Neural cell (in vitro differentiated cells): ENCODE data around the gene GJA8. TPM values are rescaled to one million over a fixed set of nuclear protein-coding genes. Genes with fewer than 3 reads are reported as not detected.

Experiments
- H2AFZ ChIP-seq: fragments of 200-600, 300-800 bp; sonication (generic), shearing (Covaris generic); 2 replicates; pipeline ENCODE4 v1.6.0; 2014; ENCODE audit warnings: low read depth, mild to moderate bottlenecking, antibody characterized with exemption, low read length, moderate library complexity
- H3F3A ChIP-seq: fragments of 200-600 bp; shearing (Covaris generic); 2 replicates; pipeline ENCODE4 v1.6.1; 2016; ENCODE audit warnings: mild to moderate bottlenecking, moderate library complexity, mixed read lengths, antibody characterized with exemption, low read length; ENCODE audit not compliant: insufficient read depth, poor library complexity, severe bottlenecking
- H3K27ac ChIP-seq: fragments of 200-600, 300-800 bp; sonication (generic), shearing (Covaris generic); 2 replicates; pipeline ENCODE4 v1.5.1; 2014; ENCODE audit warnings: mild to moderate bottlenecking, low read length, moderate library complexity
- H3K27me3 ChIP-seq: fragments of 300-800, 200-600 bp; sonication (generic), shearing (Covaris generic); 2 replicates; pipeline ENCODE4 v1.6.0; 2014; ENCODE audit warnings: mild to moderate bottlenecking, low read depth, low read length, moderate library complexity; ENCODE audit not compliant: insufficient read depth
- H3K36me3 ChIP-seq: fragments of 300-800, 200-600 bp; sonication (generic), shearing (Covaris generic); 2 replicates; pipeline ENCODE4 v1.5.1; 2014; ENCODE audit warnings: mild to moderate bottlenecking, antibody characterized with exemption, low read length, moderate library complexity; ENCODE audit not compliant: insufficient read depth
- H3K4me2 ChIP-seq: fragments of 300-800, 200-600 bp; sonication (generic), shearing (Covaris generic); 2 replicates; pipeline ENCODE4 v1.6.0; 2014; ENCODE audit warnings: mild to moderate bottlenecking, low read length
- H3K4me3 ChIP-seq: fragments of 300-800, 200-600 bp; sonication (generic), shearing (Covaris generic); 2 replicates; pipeline ENCODE4 v1.5.1; 2014; ENCODE audit warnings: mild to moderate bottlenecking, low read length, moderate library complexity
- H3K79me2 ChIP-seq: fragments of 200-600 bp; shearing (Covaris generic); replicated peaks from 2 replicates; pipeline ENCODE4 v1.6.0; 2014; ENCODE audit warnings: mild to moderate bottlenecking, low read length, moderate library complexity; ENCODE audit not compliant: insufficient read depth
- H3K9ac ChIP-seq: fragments of 300-800, 200-600 bp; sonication (generic), shearing (Covaris generic); 2 replicates; pipeline ENCODE4 v1.6.1; 2016; ENCODE audit warnings: mild to moderate bottlenecking, low read length, mixed read lengths
- H3K9me2 ChIP-seq: fragments of 200-600 bp; shearing (Covaris generic); 2 replicates; pipeline ENCODE4 v1.6.1; 2016; ENCODE audit warnings: mild to moderate bottlenecking, low read length, mixed read lengths; ENCODE audit not compliant: insufficient read depth
- H3K9me3 ChIP-seq: fragments of 200-600, 300-800 bp; sonication (generic), shearing (Covaris generic); 2 replicates; pipeline ENCODE4 v1.6.1; 2016; ENCODE audit warnings: mild to moderate bottlenecking, mixed run types, low read length, moderate library complexity, mixed read lengths
- H4K20me1 ChIP-seq: fragments of 200-600 bp; shearing (Covaris generic); 2 replicates; pipeline ENCODE4 v1.6.1; 2016; ENCODE audit warnings: mild to moderate bottlenecking, mixed run types; ENCODE audit not compliant: insufficient read depth
- CTCF ChIP-seq: fragments of 450-650 bp; IDR thresholded peaks from 2 replicates; pipeline ENCODE4 v1.5.1; 2014; ENCODE audit warnings: antibody characterized with exemption, mild to moderate bottlenecking, moderate library complexity; ENCODE audit not compliant: poor library complexity, severe bottlenecking
- EP300 ChIP-seq: fragments of 450-650 bp; conservative IDR thresholded peaks from 2 replicates; pipeline ENCODE4 v1.6.1; 2014; ENCODE audit warnings: antibody characterized with exemption, mild to moderate bottlenecking, moderate library complexity; ENCODE audit not compliant: poor library complexity, severe bottlenecking
- EZH2 ChIP-seq: fragments of 200-600, 300-800 bp; shearing (Covaris generic), sonication (generic); IDR thresholded peaks from 2 replicates; pipeline ENCODE4 v1.6.1; 2014; ENCODE audit warnings: antibody characterized with exemption, low read length, borderline replicate concordance, mild to moderate bottlenecking; ENCODE audit not compliant: insufficient read depth, poor library complexity, severe bottlenecking
- MXI1 ChIP-seq: fragments of 450-650 bp; conservative IDR thresholded peaks from 2 replicates; pipeline ENCODE4 v1.6.1; 2014; ENCODE audit warnings: antibody characterized with exemption, mild to moderate bottlenecking; ENCODE audit not compliant: poor library complexity, severe bottlenecking
- POLR2AphosphoS5 ChIP-seq: IDR thresholded peaks from 2 replicates; pipeline ENCODE4 v1.6.1; 2012
- RAD21 ChIP-seq: fragments of 450-650 bp; conservative IDR thresholded peaks from 2 replicates; pipeline ENCODE4 v1.6.1; 2014; ENCODE audit warnings: antibody characterized with exemption, mild to moderate bottlenecking, moderate library complexity
- SMC3 ChIP-seq: fragments of 450-650 bp; conservative IDR thresholded peaks from 2 replicates; pipeline ENCODE4 v1.6.1; 2014; ENCODE audit warnings: antibody characterized with exemption, mild to moderate bottlenecking, moderate library complexity; ENCODE audit not compliant: poor library complexity
- TAF1 ChIP-seq: IDR thresholded peaks from 2 replicates; pipeline ENCODE4 v1.6.1; 2012; ENCODE audit warnings: low read depth
- polyA plus RNA-seq: library from polyadenylated mRNA; depleted of rRNA; stranded (reverse); fragments of >200 nt; gene quantifications from 2 replicates; pipeline ENCODE4 v1.2.3, GENCODE V29; 2014
- TF ChIP-seq, protein P1 (sequence below): IDR thresholded peaks from 2 replicates; pipeline ENCODE4 v1.6.1; 2012; ENCODE audit warnings: borderline replicate concordance

The GJA8 gene
- polyA plus RNA-seq, 1 donor from 2014 or later = not detected

GRCh38 chr1:147892731-147893214 is 9.8 kb upstream of the GJA8 start:
- H2AFZ ChIP-seq = no peak overlapping the region
- no peak overlapping the region for H3K9ac ChIP-seq

GRCh38 chr1:147895123-147895522 is 7.5 kb upstream of the GJA8 start:
- Histone ChIP-seq H3K79me2 (no peaks in the 10 kb centered on the region), H3K9me3 (no peaks in the 10 kb centered on the region), H3K4me3 (no peak overlapping the region), H3F3A (no peaks in the 10 kb centered on the region), H3K36me3 (no peaks in the 10 kb centered on the region), H3K27ac (no peak overlapping the region), H3K9ac (no peak overlapping the region), H4K20me1 (no peaks in the 10 kb centered on the region), H3K27me3 (no peaks in the 10 kb centered on the region), H3K4me2 (no peak overlapping the region), H2AFZ (no peak overlapping the region), H3K9me2 (no peaks in the 10 kb centered on the region)
- TF ChIP-seq, protein P1, sequence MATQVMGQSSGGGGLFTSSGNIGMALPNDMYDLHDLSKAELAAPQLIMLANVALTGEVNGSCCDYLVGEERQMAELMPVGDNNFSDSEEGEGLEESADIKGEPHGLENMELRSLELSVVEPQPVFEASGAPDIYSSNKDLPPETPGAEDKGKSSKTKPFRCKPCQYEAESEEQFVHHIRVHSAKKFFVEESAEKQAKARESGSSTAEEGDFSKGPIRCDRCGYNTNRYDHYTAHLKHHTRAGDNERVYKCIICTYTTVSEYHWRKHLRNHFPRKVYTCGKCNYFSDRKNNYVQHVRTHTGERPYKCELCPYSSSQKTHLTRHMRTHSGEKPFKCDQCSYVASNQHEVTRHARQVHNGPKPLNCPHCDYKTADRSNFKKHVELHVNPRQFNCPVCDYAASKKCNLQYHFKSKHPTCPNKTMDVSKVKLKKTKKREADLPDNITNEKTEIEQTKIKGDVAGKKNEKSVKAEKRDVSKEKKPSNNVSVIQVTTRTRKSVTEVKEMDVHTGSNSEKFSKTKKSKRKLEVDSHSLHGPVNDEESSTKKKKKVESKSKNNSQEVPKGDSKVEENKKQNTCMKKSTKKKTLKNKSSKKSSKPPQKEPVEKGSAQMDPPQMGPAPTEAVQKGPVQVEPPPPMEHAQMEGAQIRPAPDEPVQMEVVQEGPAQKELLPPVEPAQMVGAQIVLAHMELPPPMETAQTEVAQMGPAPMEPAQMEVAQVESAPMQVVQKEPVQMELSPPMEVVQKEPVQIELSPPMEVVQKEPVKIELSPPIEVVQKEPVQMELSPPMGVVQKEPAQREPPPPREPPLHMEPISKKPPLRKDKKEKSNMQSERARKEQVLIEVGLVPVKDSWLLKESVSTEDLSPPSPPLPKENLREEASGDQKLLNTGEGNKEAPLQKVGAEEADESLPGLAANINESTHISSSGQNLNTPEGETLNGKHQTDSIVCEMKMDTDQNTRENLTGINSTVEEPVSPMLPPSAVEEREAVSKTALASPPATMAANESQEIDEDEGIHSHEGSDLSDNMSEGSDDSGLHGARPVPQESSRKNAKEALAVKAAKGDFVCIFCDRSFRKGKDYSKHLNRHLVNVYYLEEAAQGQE = no peak

More at GRCh38 chr1:147892731-147893214, 9.8 kb upstream of the GJA8 start:
- Histone ChIP-seq H4K20me1 (no peaks in the 10 kb centered on the region), H3K27ac (no peak overlapping the region), H3K36me3 (no peaks in the 10 kb centered on the region), H3F3A (no peaks in the 10 kb centered on the region), H3K9me2 (no peaks in the 10 kb centered on the region), H3K9me3 (no peaks in the 10 kb centered on the region), H3K4me3 (no peak overlapping the region), H3K4me2 (no peak overlapping the region), H3K79me2 (no peaks in the 10 kb centered on the region), H3K27me3 (no peaks in the 10 kb centered on the region)
- no peak for TF ChIP-seq EP300
- TF ChIP-seq MXI1 = no peak
- TF ChIP-seq EZH2 = no peak
- peak; percentile 96 for TF ChIP-seq RAD21
- peak; percentile 96 for TF ChIP-seq CTCF
- peak; percentile 95 for TF ChIP-seq SMC3

DNA sequence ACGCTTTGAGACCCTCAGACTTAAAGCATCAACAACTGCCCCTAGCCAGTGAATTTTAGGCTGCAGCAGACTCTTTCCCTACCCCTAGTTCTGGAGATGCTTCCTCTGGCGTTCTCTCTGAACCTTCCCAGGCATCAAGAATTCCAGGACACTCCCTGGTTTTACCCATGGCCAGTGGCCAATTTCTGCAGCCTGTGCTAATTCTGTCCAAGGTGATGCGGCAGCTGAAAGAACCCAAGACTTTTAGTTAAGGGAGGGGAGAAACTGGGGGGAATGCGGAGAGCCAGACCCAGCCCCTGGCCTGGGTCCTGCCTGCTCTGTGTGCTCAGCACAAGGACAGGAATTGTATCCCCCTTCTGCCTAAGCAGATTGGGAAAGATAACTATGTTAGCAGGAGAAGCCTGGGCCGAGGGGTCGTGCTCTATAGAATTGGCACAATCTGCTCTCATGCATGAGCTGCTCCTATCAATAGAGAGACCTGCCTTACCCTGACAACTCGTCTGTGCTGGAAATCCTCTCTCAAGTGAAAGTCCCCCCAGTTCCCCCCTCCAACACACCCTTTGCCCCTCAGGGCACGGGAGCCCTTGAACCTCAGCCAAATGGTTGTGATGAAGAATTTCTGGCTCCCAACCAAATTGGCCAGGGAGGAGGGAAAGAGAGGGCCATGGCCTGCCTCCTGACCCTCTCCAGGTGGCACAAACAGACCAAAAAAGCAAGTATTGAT is 5.4 kb upstream of the GJA8 start:
- H3K9me3 ChIP-seq = no peaks in the 10 kb centered on the region
- no peak overlapping the region for H3K4me2 ChIP-seq
- H2AFZ ChIP-seq = no peak overlapping the region
- H3K4me3 ChIP-seq = no peak overlapping the region
- TF ChIP-seq SMC3 (no peak), CTCF (no peak), EP300 (no peak), TAF1 (no peak), RAD21 (no peak), MXI1 (no peak), POLR2AphosphoS5 (no peak), EZH2 (no peak)
- TF ChIP-seq, protein P1 = no peak
- H3K36me3 ChIP-seq = no peaks in the 10 kb centered on the region
- H3F3A ChIP-seq = no peaks in the 10 kb centered on the region
- H3K9ac ChIP-seq = no peak overlapping the region
- no peak overlapping the region for H3K27ac ChIP-seq
- no peaks in the 10 kb centered on the region for H3K27me3 ChIP-seq
- H3K79me2 ChIP-seq = no peaks in the 10 kb centered on the region
- no peaks in the 10 kb centered on the region for H4K20me1 ChIP-seq
- no peaks in the 10 kb centered on the region for H3K9me2 ChIP-seq
